GM12872 (cell line): ENCODE results near the gene TNNT2.

Experiments
- CTCF ChIP-seq: IDR thresholded peaks from 3 replicates; pipeline ENCODE4 v1.5.1; 2011; ENCODE audit warnings: low read depth, mild to moderate bottlenecking, low read length, moderate library complexity; ENCODE audit not compliant: insufficient read depth

Gene TNNT2

GRCh38 chr1:201385299-201385891, 7.9 kb upstream of the TNNT2 start:
- peak; percentile 98 for TF ChIP-seq CTCF

- no peak for TF ChIP-seq CTCF
These were observed 6.9 kb upstream of the TNNT2 start for GRCh38 chr1:201384406-201384782.

GRCh38 chr1:201383647-201384405, 6.3 kb upstream of the TNNT2 start:
- no peak for TF ChIP-seq CTCF

- no peak for TF ChIP-seq CTCF
These were observed 3.6 kb upstream of the TNNT2 start for GRCh38 chr1:201381130-201381529.

- no peak for TF ChIP-seq CTCF
These were observed 2.3 kb upstream of the TNNT2 start for GRCh38 chr1:201379733-201380242.

- TF ChIP-seq CTCF: no peak
These were observed 1.3 kb upstream of the TNNT2 start for GRCh38 chr1:201378804-201379203.

GRCh38 chr1:201376464-201377374, 761 bp downstream of the TNNT2 start:
- peak; percentile 44 for TF ChIP-seq CTCF
